DOHH2 (cell line): Measurements from ENCODE around the gene P2RX7.

Experiments
- EZH2phosphoT487 ChIP-seq: fragments of 200-600 bp; sonication (generic); IDR thresholded peaks from 2 replicates; pipeline ENCODE4 v1.6.1; 2017; ENCODE audit warnings: borderline replicate concordance, mild to moderate bottlenecking, antibody characterized with exemption, low read length, moderate library complexity, mixed read lengths
- TF ChIP-seq, protein P1 (sequence below): fragments of 200-600 bp; sonication (generic); IDR thresholded peaks from one replicate; pipeline ENCODE4 v1.5.1; 2014; ENCODE audit warnings: antibody characterized with exemption, mild to moderate bottlenecking, low read depth, low read length; ENCODE audit not compliant: poor library complexity, severe bottlenecking

GRCh38 chr12:121226399-121226798 lies 93.7 kb downstream of the P2RX7 start:
- TF ChIP-seq, protein P1, sequence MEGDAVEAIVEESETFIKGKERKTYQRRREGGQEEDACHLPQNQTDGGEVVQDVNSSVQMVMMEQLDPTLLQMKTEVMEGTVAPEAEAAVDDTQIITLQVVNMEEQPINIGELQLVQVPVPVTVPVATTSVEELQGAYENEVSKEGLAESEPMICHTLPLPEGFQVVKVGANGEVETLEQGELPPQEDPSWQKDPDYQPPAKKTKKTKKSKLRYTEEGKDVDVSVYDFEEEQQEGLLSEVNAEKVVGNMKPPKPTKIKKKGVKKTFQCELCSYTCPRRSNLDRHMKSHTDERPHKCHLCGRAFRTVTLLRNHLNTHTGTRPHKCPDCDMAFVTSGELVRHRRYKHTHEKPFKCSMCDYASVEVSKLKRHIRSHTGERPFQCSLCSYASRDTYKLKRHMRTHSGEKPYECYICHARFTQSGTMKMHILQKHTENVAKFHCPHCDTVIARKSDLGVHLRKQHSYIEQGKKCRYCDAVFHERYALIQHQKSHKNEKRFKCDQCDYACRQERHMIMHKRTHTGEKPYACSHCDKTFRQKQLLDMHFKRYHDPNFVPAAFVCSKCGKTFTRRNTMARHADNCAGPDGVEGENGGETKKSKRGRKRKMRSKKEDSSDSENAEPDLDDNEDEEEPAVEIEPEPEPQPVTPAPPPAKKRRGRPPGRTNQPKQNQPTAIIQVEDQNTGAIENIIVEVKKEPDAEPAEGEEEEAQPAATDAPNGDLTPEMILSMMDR, result no peak
- TF ChIP-seq EZH2phosphoT487, result no peak
